NB4 (cell line): Measurements from ENCODE around the gene KAT6B.

Experiments used
- MAX ChIP-seq: IDR thresholded peaks from 2 replicates; pipeline ENCODE4 v1.6.1; 2011; ENCODE audit warnings: low read depth, low read length
- MYC ChIP-seq: IDR thresholded peaks from 2 replicates; pipeline ENCODE4 v1.6.1; 2011; ENCODE audit warnings: low read depth, low read length
- POLR2A ChIP-seq: IDR thresholded peaks from 2 replicates; pipeline ENCODE4 v1.6.1; 2011; ENCODE audit warnings: mild to moderate bottlenecking; ENCODE audit not compliant: insufficient read length; ENCODE audit errors: extremely low read depth
- TF ChIP-seq, protein P1 (sequence below): IDR thresholded peaks from one replicate; pipeline ENCODE4 v1.5.1; 2012; ENCODE audit warnings: low read depth, low read length

DNA sequence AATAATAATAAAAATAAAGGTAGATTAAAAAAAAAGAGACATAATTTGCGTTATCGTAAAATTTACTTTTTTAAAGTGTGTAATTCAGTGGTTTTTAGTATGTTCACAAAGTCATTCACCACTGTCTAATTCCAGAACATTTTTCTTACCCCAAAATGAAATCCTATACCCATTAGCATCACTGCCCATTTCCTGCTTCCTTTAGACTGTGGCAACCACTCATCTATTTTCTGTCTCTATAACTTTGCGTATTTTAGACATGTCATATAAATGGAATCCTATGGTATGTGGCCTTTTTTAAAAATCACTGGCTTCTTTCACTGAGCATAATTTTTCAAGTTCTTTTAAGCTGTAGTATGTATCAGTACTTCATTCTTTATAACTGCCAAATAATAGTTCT is 53.6 kb downstream of the KAT6B start:
- TF ChIP-seq, protein P1, sequence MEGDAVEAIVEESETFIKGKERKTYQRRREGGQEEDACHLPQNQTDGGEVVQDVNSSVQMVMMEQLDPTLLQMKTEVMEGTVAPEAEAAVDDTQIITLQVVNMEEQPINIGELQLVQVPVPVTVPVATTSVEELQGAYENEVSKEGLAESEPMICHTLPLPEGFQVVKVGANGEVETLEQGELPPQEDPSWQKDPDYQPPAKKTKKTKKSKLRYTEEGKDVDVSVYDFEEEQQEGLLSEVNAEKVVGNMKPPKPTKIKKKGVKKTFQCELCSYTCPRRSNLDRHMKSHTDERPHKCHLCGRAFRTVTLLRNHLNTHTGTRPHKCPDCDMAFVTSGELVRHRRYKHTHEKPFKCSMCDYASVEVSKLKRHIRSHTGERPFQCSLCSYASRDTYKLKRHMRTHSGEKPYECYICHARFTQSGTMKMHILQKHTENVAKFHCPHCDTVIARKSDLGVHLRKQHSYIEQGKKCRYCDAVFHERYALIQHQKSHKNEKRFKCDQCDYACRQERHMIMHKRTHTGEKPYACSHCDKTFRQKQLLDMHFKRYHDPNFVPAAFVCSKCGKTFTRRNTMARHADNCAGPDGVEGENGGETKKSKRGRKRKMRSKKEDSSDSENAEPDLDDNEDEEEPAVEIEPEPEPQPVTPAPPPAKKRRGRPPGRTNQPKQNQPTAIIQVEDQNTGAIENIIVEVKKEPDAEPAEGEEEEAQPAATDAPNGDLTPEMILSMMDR, result no peak
- TF ChIP-seq POLR2A (no peak), MYC (no peak), MAX (no peak)
